Measurements from ENCODE around the gene ABCA13.

Gene ABCA13

DNA sequence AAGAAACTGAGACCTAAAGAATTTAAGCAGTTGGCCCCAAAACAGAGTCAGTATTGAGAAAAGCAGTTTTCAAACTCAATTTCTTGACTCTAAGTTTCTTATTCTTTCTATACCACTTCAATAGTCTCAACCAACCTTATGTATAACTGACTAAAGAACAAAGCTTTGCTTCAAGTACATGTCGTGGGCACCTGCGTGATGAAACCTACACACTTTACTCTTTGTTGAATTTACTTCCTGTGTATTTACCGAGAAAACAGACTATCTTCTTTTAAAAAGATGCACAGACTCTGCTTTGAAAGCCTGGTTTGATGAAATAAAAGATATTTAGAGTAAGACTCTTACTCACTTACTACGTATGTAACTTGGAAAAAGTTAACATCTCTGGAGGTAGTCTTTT, 455.9 kb downstream of the ABCA13 start:
- H3K4me3 ChIP-seq (IDR thresholded peaks at IDR 0.05; ENCODE audit: insufficient read depth, low read depth, low read length) = no peak overlapping the region
- no peaks in the 10 kb centered on the region for H3K27me3 ChIP-seq (ENCODE audit: insufficient read depth, low read depth)
- no peaks in the 10 kb centered on the region for H3K79me2 ChIP-seq (ENCODE audit: insufficient read depth, low read depth)
- no peak overlapping the region for H3K9ac ChIP-seq
- H4K20me1 ChIP-seq (ENCODE audit: insufficient read depth) = no peaks in the 10 kb centered on the region
- H2AFZ ChIP-seq (ENCODE audit: low read depth) = no peak overlapping the region
- no peak overlapping the region for H3K4me2 ChIP-seq
- no peaks in the 10 kb centered on the region for H3K36me3 ChIP-seq (ENCODE audit: insufficient read depth)
- no peak overlapping the region for H3K27ac ChIP-seq
- H3K4me1 ChIP-seq (ENCODE audit: low read depth, poor library complexity, severe bottlenecking) = no peaks in the 10 kb centered on the region
- TF ChIP-seq, protein P1, sequence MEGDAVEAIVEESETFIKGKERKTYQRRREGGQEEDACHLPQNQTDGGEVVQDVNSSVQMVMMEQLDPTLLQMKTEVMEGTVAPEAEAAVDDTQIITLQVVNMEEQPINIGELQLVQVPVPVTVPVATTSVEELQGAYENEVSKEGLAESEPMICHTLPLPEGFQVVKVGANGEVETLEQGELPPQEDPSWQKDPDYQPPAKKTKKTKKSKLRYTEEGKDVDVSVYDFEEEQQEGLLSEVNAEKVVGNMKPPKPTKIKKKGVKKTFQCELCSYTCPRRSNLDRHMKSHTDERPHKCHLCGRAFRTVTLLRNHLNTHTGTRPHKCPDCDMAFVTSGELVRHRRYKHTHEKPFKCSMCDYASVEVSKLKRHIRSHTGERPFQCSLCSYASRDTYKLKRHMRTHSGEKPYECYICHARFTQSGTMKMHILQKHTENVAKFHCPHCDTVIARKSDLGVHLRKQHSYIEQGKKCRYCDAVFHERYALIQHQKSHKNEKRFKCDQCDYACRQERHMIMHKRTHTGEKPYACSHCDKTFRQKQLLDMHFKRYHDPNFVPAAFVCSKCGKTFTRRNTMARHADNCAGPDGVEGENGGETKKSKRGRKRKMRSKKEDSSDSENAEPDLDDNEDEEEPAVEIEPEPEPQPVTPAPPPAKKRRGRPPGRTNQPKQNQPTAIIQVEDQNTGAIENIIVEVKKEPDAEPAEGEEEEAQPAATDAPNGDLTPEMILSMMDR (conservative IDR thresholded peaks at IDR 0.05; ENCODE audit: low read depth, low read length) = no peak

DNA sequence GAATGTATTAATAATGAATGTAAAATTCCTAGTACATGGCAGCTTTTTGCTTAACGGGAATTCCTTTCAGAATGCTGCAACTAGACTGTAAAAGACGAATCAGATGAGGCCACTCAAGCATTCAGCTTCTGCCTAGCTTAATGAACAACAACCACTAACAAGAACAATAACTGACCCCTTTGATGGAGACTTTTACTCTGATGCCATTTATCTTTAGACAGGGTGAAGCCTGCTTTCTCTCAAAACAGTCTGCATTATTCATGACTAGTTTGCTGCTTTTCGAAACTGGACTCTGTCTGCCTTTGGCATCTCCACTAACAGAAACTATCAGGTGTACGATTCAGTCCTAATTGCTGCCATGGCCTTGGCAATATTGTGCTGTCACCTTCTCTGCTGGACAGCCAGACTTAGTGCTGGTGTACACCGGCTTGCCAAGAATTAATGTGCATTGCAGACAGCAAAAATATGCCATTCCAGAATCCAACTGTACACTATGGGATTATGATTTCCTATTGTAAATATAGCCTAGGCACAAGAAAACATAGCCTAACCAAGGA, 457.6 kb downstream of the ABCA13 start:
- Histone ChIP-seq H3K4me3 (IDR thresholded peaks at IDR 0.05; ENCODE audit: insufficient read depth, low read depth, low read length) (no peak overlapping the region), H3K4me1 (ENCODE audit: low read depth, poor library complexity, severe bottlenecking) (peaks cover 10% of the 10 kb centered on the region), H3K9ac (no peak overlapping the region), H3K4me2 (no peak overlapping the region), H3K27ac (no peak overlapping the region), H4K20me1 (ENCODE audit: insufficient read depth) (no peaks in the 10 kb centered on the region), H3K79me2 (ENCODE audit: insufficient read depth, low read depth) (no peaks in the 10 kb centered on the region), H3K36me3 (ENCODE audit: insufficient read depth) (no peaks in the 10 kb centered on the region), H2AFZ (ENCODE audit: low read depth) (no peak overlapping the region), H3K27me3 (ENCODE audit: insufficient read depth, low read depth) (no peaks in the 10 kb centered on the region)
- TF ChIP-seq, protein P1 (conservative IDR thresholded peaks at IDR 0.05; ENCODE audit: low read depth, low read length) = no peak

DNA sequence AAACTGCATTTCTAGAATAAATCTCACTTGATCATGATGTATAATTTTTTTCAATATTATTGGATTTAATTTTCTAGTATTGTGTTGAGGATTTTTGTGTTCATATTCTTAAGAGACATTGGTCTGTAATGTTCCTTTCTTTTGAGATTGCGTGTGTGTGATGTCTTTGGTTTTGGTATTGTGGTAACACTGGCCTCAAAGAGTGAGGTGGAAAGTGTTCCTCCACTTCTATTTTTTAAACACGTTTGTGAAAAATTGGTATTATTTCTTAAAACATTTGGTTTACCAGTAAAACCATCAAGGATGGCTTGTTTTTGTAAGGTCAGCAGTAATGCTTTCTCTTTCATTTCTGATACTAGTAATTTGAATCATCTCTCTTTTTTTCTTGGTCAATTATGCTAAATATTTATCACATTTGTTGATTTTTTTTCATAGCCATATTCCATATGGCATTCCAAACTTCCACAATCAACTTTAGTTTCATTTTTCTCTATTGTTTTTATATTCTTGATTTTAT, 462.9 kb downstream of the ABCA13 start:
- TF ChIP-seq, protein P1 (conservative IDR thresholded peaks at IDR 0.05; ENCODE audit: low read depth, low read length) = no peak

DNA sequence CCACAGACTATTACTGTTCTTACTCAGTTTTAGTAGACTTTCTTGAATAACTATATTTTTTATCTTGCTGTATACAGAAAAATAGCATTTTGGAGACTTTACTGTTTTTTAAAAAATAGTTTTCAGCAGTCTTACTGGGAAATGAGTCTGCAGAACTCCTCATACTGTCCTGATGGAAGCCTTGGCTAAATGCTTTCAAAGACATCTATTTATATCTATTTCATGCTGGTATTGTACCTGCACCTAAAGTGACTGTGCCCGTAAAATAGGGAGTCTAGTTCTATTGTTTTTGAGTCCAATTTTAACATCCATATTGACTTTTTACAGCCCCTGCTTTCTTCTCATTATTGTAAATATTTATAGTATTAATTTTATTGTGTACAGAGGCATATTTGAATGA, 464.5 kb downstream of the ABCA13 start:
- Histone ChIP-seq H3K4me2 (no peak overlapping the region), H3K9ac (no peak overlapping the region), H3K4me1 (ENCODE audit: low read depth, poor library complexity, severe bottlenecking) (peaks cover 20% of the 10 kb centered on the region), H3K4me3 (IDR thresholded peaks at IDR 0.05; ENCODE audit: insufficient read depth, low read depth, low read length) (no peak overlapping the region), H4K20me1 (ENCODE audit: insufficient read depth) (no peaks in the 10 kb centered on the region), H3K79me2 (ENCODE audit: insufficient read depth, low read depth) (no peaks in the 10 kb centered on the region), H2AFZ (ENCODE audit: low read depth) (no peak overlapping the region), H3K36me3 (ENCODE audit: insufficient read depth) (no peaks in the 10 kb centered on the region), H3K27me3 (ENCODE audit: insufficient read depth, low read depth) (no peaks in the 10 kb centered on the region), H3K27ac (no peak overlapping the region)
- TF ChIP-seq, protein P1 (conservative IDR thresholded peaks at IDR 0.05; ENCODE audit: low read depth, low read length) = no peak

More for the DNA sequence above, 462.9 kb downstream of the ABCA13 start:
- Histone ChIP-seq H3K9ac (no peak overlapping the region), H2AFZ (ENCODE audit: low read depth) (no peak overlapping the region), H3K4me3 (IDR thresholded peaks at IDR 0.05; ENCODE audit: insufficient read depth, low read depth, low read length) (no peak overlapping the region), H3K4me1 (ENCODE audit: low read depth, poor library complexity, severe bottlenecking) (peaks cover 20% of the 10 kb centered on the region), H3K36me3 (ENCODE audit: insufficient read depth) (no peaks in the 10 kb centered on the region), H3K79me2 (ENCODE audit: insufficient read depth, low read depth) (no peaks in the 10 kb centered on the region), H3K27ac (no peak overlapping the region), H4K20me1 (ENCODE audit: insufficient read depth) (no peaks in the 10 kb centered on the region), H3K4me2 (peak overlapping the region; percentile 72), H3K27me3 (ENCODE audit: insufficient read depth, low read depth) (no peaks in the 10 kb centered on the region)
